ENCODE results near the gene CKB.

Gene CKB

DNA sequence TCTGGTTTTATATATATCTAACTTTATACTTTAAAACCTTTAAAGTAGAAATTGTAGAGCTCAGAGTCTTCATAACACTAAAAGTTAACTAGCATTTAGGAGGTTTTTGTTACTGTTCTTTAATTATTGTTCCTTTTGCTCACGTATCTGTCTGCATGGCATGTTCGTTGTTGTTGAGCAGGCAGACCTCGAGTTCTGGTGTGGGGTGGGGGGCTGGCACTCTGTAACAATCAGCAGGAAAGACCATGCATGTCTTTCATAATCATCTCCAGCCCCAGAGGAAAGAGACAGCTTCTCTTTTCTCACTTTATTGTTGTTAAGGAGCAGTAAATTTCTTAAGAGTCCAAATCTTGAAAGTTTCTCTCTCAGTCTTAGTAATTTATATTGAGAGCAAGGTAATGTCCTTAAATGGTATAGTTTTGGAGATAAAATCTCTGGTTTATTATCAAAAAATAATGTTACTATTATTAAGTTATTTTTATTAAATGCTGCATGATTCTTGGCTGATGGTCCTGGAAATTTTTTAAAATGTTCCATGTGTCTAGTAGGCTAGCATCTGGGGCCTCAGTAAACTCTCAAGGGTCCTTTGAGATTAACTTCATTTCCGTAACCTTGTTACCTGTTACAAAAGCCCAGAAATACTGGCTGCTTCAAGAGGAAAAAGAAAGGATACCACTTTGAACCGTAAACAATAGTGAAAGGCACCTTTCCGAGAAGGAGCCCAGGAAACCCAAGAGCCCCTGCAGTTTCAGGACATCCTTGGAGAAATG is 30.3 kb downstream of the CKB start:
- FAIRE-seq (no peak), DNase-seq (ENCODE audit: insufficient read length, low spot score) (no peak)

DNA sequence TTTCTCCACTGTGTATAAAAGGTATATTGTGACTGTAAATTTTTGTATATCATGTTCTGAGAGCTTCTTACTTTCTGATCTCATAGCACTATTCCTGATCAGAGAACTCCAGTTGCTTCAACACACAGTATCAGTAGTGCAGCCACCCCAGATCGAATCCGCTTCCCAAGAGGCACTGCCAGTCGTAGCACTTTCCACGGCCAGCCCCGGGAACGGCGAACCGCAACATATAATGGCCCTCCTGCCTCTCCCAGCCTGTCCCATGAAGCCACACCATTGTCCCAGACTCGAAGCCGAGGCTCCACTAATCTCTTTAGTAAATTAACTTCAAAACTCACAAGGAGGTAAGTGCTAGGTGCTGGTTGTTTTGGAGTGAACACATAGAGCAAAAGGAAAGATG is 30.9 kb downstream of the CKB start:
- FAIRE-seq (no peak), DNase-seq (ENCODE audit: insufficient read length, low spot score) (no peak)

DNA sequence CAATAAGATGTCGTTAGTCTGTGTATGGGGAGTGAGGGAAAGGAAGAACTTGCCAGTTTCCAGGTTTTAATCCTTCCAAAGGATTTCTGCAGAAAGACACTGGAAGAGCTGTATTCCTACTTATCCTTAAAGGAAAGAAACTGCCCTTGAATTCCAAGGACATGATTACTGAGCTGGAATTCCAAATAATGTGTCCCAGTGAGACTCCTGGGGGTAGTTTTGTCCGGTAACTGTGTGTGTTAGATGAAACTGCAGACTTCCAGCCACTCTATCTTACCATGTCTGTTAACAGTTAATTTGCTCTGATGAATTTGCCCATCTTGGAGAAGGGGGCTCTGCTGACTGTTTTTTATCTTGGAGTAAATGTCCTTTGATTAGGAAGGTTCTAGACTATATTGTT is 33.0 kb downstream of the CKB start:
- FAIRE-seq, result no peak
- DNase-seq (ENCODE audit: insufficient read length, low spot score), result no peak

DNA sequence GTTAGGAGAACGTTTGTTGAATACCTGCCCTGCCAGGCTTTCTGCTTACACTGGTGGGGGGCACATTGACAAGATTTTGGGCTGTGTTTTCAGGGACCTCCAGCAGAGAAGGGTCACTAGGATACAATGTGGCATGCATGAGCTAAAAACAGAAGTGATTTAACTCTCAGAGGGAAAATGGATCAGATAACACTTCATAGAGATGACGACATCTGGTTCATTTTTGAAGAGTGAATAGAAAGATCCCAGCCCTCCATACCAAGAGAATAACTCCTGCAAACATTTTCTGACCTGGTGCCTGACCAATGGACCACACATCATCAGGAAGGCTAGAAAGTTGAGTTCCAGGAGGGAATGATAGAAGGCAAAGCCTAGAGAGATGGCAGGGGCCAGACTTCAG is 33.7 kb downstream of the CKB start:
- FAIRE-seq (no peak), DNase-seq (ENCODE audit: insufficient read length, low spot score) (no peak)

DNA sequence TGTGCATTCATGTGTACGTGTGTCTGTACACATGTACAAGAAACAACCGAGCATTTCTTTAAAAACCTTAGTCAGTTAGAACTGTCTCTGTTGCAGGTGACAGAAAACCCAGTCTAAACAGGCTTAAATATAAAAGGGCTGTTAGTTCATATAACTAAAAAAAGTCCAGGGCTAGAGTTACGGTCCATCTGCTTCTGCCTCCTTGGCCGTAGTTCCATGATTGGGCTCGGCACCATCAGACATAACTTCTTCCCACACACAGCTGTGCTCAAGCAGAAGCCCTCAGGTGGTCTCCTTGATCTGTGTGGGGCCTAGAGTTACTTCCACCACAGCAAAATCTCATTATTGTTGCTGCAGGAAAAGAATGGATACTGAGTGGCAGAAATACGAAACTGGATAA is 34.6 kb downstream of the CKB start:
- DNase-seq (ENCODE audit: insufficient read length, low spot score), result no peak
- no peak for FAIRE-seq

DNA sequence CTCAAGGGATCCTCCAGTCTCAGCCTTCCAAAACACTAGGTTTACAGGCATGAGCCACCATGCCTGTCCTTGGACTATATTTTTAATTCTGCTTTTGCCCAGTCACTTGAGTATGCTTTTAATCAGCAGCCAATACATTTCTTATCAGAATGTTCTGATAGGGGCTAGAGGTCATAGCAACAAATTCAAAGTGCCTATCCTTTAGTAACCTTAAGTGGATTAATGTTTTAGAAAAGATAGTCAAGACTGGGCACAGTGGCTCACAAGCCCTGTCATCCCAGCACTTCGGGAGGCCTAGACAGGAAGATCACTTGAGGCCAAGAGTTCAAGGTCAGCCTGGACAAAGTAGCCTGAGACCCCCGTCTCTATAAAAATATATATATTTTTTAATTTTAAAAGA is 37.1 kb downstream of the CKB start:
- no peak for DNase-seq (ENCODE audit: insufficient read length, low spot score)
- FAIRE-seq, result no peak

DNA sequence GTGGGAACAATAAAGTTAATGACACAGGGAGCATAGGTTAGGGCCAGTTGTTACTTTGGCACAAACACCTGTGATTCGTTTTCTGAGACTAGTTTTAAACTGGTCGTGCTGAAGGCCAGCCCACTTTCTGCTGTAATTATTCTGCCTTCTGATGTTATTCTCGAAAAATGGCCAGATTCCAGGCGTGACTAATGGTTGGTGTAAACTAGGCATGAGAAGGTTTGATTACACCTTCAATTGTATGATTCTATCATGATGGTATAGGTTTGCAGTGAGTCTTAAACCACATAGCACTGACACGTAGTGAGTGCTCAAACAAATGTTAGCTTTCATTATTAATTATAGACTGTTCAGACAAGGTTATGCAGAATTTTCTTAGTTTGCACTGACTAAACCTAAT is 39.0 kb downstream of the CKB start:
- FAIRE-seq (no peak), DNase-seq (ENCODE audit: insufficient read length, low spot score) (no peak)

DNA sequence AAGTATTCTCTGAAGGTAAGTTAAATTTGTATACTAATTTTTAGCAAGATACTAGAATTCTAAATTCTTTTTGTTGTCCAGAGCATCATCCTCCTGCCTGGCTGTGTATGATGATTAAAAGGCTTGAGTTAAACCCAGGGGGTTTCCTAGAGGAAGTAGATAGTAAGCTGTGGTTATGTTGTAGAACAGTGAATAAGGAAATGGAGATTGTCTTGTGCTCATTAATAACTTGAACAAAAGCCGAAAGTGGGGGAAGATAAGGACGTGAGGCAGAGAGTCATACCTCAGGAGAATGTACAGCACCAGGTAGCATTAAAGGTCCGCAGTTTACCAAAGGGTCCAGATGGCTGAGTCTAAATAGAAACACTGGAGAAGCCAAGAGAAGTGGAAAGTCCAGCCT is 42.0 kb downstream of the CKB start:
- FAIRE-seq, result no peak
- DNase-seq (ENCODE audit: insufficient read length, low spot score), result no peak

DNA sequence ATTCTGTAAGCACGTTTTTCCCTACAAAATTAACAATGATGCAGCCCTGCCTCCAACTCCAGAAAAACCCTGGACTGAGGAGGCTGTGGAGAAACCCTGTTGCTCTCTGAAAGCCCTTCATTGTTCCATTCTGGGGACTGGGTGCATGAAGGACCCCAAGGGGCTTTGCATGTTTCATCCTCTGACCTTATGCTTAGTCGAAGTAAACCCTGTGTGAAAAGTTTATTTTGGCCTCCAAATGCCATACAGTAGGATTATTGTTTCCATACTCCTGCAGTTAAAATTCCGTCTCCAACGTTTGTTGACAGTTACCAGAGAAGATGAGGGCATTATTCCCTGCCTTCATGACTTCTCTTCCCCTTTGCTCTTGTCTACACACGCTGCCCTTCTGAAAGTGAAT is 46.0 kb downstream of the CKB start:
- FAIRE-seq (no peak), DNase-seq (ENCODE audit: insufficient read length, low spot score) (no peak)

DNA sequence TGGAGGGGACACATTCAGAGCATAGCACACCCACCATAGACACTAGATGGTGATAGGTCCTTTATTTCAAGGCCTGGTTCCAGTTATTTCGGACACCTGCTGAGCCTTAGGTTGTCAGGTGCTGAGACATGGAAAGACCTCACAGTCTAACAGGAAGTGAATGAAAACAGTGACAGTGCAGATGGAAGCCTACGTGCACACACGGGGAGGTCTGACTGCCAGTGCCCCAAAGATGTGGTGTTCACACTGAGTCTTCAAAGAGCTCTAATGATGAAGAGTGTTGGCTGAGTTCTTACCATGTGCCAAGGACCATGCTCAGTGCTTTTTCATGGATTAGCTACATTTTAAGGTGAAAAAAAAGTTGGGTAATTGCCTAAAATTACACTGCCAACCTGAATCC is 46.6 kb downstream of the CKB start:
- no peak for FAIRE-seq
- DNase-seq (ENCODE audit: insufficient read length, low spot score), result no peak

DNA sequence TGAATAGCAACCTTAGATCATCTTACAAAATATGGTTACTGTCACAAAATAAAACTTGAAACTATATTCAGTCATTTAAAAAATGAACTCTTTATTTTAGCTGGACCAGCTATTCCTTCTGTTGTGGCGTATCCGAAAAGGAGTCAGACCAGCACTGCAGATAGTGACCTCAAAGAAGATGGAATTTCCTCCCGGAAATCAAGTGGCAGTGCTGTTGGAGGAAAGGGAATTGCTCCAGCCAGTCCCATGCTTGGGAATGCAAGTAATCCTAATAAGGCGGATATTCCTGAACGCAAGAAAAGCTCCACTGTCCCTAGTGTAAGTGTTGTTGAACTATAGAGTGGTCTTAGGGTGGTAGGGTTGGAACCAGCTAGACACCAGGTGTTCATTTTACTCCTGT is 47.7 kb downstream of the CKB start:
- no peak for FAIRE-seq
- DNase-seq (ENCODE audit: insufficient read length, low spot score), result no peak

DNA sequence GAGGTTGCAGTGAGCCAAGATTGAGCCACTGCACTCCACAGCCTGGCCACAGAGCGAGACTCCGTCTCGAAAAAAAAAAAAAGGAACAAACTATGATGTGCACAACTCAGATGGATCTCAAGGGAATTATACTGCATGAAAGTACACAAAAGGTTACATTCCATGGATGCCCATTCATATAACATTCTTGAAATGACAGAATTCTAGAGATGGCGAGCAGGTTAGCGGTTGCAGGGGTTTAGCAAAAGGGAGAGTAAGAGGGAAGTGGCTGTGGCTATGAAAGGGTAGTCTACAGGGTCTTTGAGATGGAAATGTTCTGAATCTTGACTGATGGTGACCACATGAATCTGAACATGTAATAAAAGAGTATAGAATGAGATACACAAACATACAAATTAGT is 49.7 kb downstream of the CKB start:
- DNase-seq (ENCODE audit: insufficient read length, low spot score) (no peak), FAIRE-seq (no peak)

Data from HTR-8/SVneo (cell line).